ENCODE data around the gene ARHGAP42. TPM values are rescaled to one million over a fixed set of nuclear protein-coding genes. Genes with fewer than 3 reads are reported as not detected.

Gene ARHGAP42
- total RNA-seq, 1 donor from 2014 or later, result 33.2 TPM

DNA sequence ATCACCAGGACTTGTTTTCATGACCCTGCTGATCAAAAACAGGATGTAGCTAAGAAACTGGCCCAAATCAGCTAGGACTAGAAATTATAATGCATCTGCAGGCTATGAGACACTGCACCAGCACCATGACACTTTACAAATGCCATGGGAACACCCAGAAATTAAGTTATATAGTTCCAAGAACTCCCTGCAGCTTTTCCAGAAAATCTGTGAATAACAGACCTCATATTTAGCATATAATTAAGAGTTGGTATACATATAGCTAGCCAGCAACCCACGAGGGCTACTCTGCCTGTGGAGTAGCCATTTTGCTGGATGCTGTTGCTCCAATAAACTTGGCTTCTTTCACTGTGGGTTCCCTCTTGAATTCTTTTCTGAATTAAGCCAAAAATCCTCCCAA, 341.6 kb downstream of the ARHGAP42 start:
- H4K20me1 ChIP-seq (ENCODE audit: insufficient read depth, low read length), result no peaks in the 10 kb centered on the region
- Mint-ChIP-seq H3K4me1 (ENCODE audit: low read depth, unreplicated experiment) (no peaks in the 10 kb centered on the region), H3K27me3 (ENCODE audit: low read depth, unreplicated experiment) (no peaks in the 10 kb centered on the region), H3K9me3 (ENCODE audit: unreplicated experiment) (no peaks in the 10 kb centered on the region), H3K27ac (ENCODE audit: unreplicated experiment) (no peak overlapping the region), H3K4me3 (ENCODE audit: unreplicated experiment) (no peak overlapping the region), H3K36me3 (ENCODE audit: low read depth, unreplicated experiment) (no peaks in the 10 kb centered on the region)
- H3K4me3 ChIP-seq (ENCODE audit: insufficient read depth, low read depth, low read length), result no peak overlapping the region
- no peak overlapping the region for H3K4me2 ChIP-seq (ENCODE audit: low read length)
- H3K36me3 ChIP-seq (ENCODE audit: insufficient read depth, low read length), result no peaks in the 10 kb centered on the region
- H3K9me3 ChIP-seq (ENCODE audit: insufficient read depth, low read depth, low read length), result no peaks in the 10 kb centered on the region
- H2AFZ ChIP-seq (ENCODE audit: low read depth, low read length), result no peak overlapping the region
- DNase-seq (ENCODE audit: low read depth), result no peak
- no peaks in the 10 kb centered on the region for H3K79me2 ChIP-seq (ENCODE audit: insufficient read depth, low read length)
- no peaks in the 10 kb centered on the region for H3K27me3 ChIP-seq (ENCODE audit: insufficient read depth, low read length)
- TF ChIP-seq, protein P1, sequence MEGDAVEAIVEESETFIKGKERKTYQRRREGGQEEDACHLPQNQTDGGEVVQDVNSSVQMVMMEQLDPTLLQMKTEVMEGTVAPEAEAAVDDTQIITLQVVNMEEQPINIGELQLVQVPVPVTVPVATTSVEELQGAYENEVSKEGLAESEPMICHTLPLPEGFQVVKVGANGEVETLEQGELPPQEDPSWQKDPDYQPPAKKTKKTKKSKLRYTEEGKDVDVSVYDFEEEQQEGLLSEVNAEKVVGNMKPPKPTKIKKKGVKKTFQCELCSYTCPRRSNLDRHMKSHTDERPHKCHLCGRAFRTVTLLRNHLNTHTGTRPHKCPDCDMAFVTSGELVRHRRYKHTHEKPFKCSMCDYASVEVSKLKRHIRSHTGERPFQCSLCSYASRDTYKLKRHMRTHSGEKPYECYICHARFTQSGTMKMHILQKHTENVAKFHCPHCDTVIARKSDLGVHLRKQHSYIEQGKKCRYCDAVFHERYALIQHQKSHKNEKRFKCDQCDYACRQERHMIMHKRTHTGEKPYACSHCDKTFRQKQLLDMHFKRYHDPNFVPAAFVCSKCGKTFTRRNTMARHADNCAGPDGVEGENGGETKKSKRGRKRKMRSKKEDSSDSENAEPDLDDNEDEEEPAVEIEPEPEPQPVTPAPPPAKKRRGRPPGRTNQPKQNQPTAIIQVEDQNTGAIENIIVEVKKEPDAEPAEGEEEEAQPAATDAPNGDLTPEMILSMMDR (IDR thresholded peaks at IDR 0.05; ENCODE audit: insufficient read depth, low read depth, low read length), result no peak
- TF ChIP-seq EZH2 (IDR thresholded peaks at IDR 0.05; ENCODE audit: insufficient read depth, low read length), result no peak
- H3K27ac ChIP-seq (ENCODE audit: low read depth, low read length), result no peak overlapping the region
- peaks cover 3% of the 10 kb centered on the region for H3K4me1 ChIP-seq (ENCODE audit: insufficient read depth, low read length)
- no peak overlapping the region for H3K9ac ChIP-seq (ENCODE audit: low read length)
- FAIRE-seq, result no peak

DNA sequence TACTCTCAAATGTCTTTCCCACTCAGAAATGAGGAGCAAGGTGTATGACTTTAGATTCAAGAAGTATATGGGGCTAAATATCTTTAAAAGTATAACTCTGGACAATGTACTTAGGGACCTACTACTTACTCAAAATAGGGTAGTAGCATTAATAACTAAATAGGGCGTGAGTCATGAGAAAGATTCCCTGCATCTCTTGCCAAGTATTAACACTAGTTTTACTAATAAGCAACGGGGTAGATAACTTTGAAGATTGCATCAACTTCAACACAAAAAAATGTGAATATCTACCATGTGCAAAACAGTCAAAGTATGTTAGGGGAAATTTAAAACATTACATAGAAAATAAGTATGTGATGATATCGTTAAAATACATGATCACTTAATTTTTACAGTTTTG, 342.9 kb downstream of the ARHGAP42 start:
- H3K4me3 ChIP-seq (ENCODE audit: insufficient read depth, low read depth, low read length), result no peak overlapping the region
- no peaks in the 10 kb centered on the region for H3K79me2 ChIP-seq (ENCODE audit: insufficient read depth, low read length)
- H3K36me3 Mint-ChIP-seq (ENCODE audit: low read depth, unreplicated experiment), result no peaks in the 10 kb centered on the region
- H3K4me2 ChIP-seq (ENCODE audit: low read length), result peak overlapping the region; percentile 55
- no peaks in the 10 kb centered on the region for H4K20me1 ChIP-seq (ENCODE audit: insufficient read depth, low read length)
- H3K4me1 ChIP-seq (ENCODE audit: insufficient read depth, low read length), result peaks cover 3% of the 10 kb centered on the region
- H3K36me3 ChIP-seq (ENCODE audit: insufficient read depth, low read length), result no peaks in the 10 kb centered on the region
- no peak overlapping the region for H3K9ac ChIP-seq (ENCODE audit: low read length)
- H3K9me3 ChIP-seq (ENCODE audit: insufficient read depth, low read depth, low read length), result no peaks in the 10 kb centered on the region
- H3K27me3 ChIP-seq (ENCODE audit: insufficient read depth, low read length), result no peaks in the 10 kb centered on the region
- no peak overlapping the region for H2AFZ ChIP-seq (ENCODE audit: low read depth, low read length)
- no peaks in the 10 kb centered on the region for H3K27me3 Mint-ChIP-seq (ENCODE audit: low read depth, unreplicated experiment)
- H3K4me3 Mint-ChIP-seq (ENCODE audit: unreplicated experiment), result no peak overlapping the region
- H3K9me3 Mint-ChIP-seq (ENCODE audit: unreplicated experiment), result no peaks in the 10 kb centered on the region
- peaks cover 6% of the 10 kb centered on the region for H3K4me1 Mint-ChIP-seq (ENCODE audit: low read depth, unreplicated experiment)
- no peak overlapping the region for H3K27ac Mint-ChIP-seq (ENCODE audit: unreplicated experiment)
- no peak overlapping the region for H3K27ac ChIP-seq (ENCODE audit: low read depth, low read length)
- peak; percentile 24 for DNase-seq (ENCODE audit: low read depth)
- TF ChIP-seq, protein P1 (IDR thresholded peaks at IDR 0.05; ENCODE audit: insufficient read depth, low read depth, low read length), result no peak
- TF ChIP-seq EZH2 (IDR thresholded peaks at IDR 0.05; ENCODE audit: insufficient read depth, low read length), result no peak
- no peak for FAIRE-seq

DNA sequence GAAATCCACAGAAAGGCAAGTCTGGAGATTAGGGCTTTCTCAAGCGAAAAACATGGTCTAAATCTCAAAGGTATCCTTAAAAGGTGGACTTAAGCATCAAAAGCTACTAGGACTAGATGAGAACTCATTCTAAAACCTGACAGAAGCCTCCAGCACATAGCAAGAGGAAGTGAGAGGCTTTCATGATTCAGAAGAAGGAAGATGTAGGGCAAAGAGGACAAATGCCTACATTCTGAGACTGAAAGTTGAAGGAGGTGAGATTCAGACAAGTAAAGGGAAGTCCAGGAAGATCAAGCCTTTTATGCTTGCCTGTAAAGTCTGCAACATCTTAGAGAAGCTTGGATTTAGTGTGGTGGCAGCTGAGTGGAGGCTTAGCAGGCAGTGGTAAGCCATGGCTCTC, 343.6 kb downstream of the ARHGAP42 start:
- H3K27me3 ChIP-seq (ENCODE audit: insufficient read depth, low read length), result no peaks in the 10 kb centered on the region
- Mint-ChIP-seq H3K27ac (ENCODE audit: unreplicated experiment) (no peak overlapping the region), H3K4me3 (ENCODE audit: unreplicated experiment) (no peak overlapping the region), H3K9me3 (ENCODE audit: unreplicated experiment) (no peaks in the 10 kb centered on the region), H3K4me1 (ENCODE audit: low read depth, unreplicated experiment) (peaks cover 6% of the 10 kb centered on the region), H3K27me3 (ENCODE audit: low read depth, unreplicated experiment) (no peaks in the 10 kb centered on the region), H3K36me3 (ENCODE audit: low read depth, unreplicated experiment) (no peaks in the 10 kb centered on the region)
- FAIRE-seq, result no peak
- peaks cover 3% of the 10 kb centered on the region for H3K4me1 ChIP-seq (ENCODE audit: insufficient read depth, low read length)
- no peaks in the 10 kb centered on the region for H3K79me2 ChIP-seq (ENCODE audit: insufficient read depth, low read length)
- no peak overlapping the region for H3K4me3 ChIP-seq (ENCODE audit: insufficient read depth, low read depth, low read length)
- DNase-seq (ENCODE audit: low read depth), result no peak
- no peaks in the 10 kb centered on the region for H3K9me3 ChIP-seq (ENCODE audit: insufficient read depth, low read depth, low read length)
- H2AFZ ChIP-seq (ENCODE audit: low read depth, low read length), result no peak overlapping the region
- no peak overlapping the region for H3K27ac ChIP-seq (ENCODE audit: low read depth, low read length)
- H3K4me2 ChIP-seq (ENCODE audit: low read length), result no peak overlapping the region
- no peaks in the 10 kb centered on the region for H3K36me3 ChIP-seq (ENCODE audit: insufficient read depth, low read length)
- no peak overlapping the region for H3K9ac ChIP-seq (ENCODE audit: low read length)
- TF ChIP-seq, protein P1 (IDR thresholded peaks at IDR 0.05; ENCODE audit: insufficient read depth, low read depth, low read length), result no peak
- no peak for TF ChIP-seq EZH2 (IDR thresholded peaks at IDR 0.05; ENCODE audit: insufficient read depth, low read length)
- H4K20me1 ChIP-seq (ENCODE audit: insufficient read depth, low read length), result no peaks in the 10 kb centered on the region
